GM21526 (cell line): ENCODE results near the gene SPTSSA.

Experiments used
- ATAC-seq: cut with Tn5 transposase; IDR thresholded peaks from one replicate; pipeline ENCODE4 v1.9.1; 2021; ENCODE audit warnings: moderate library complexity; ENCODE audit not compliant: unreplicated experiment, low FRiP score

SPTSSA gene

GRCh38 chr14:34472706-34473279 lies 10.8 kb upstream of the SPTSSA start:
- ATAC-seq: no peak

GRCh38 chr14:34470319-34470718 lies 8.3 kb upstream of the SPTSSA start:
- ATAC-seq: no peak

GRCh38 chr14:34466691-34467090 lies 4.7 kb upstream of the SPTSSA start:
- ATAC-seq: no peak

- ATAC-seq: no peak
These were observed 3.2 kb upstream of the SPTSSA start for GRCh38 chr14:34465069-34465859.

- no peak for ATAC-seq
These were observed 1.5 kb upstream of the SPTSSA start for GRCh38 chr14:34463598-34463961.

- peak; percentile 28 for ATAC-seq
These were observed 507 bp downstream of the SPTSSA start for GRCh38 chr14:34461334-34462131.

GRCh38 chr14:34460841-34461240 lies 1.2 kb downstream of the SPTSSA start:
- ATAC-seq: no peak

- no peak for ATAC-seq
These were observed 1.7 kb downstream of the SPTSSA start for GRCh38 chr14:34460295-34460694.

GRCh38 chr14:34457186-34457585 lies 4.9 kb downstream of the SPTSSA start:
- ATAC-seq: no peak

GRCh38 chr14:34453226-34453625 lies 8.8 kb downstream of the SPTSSA start:
- ATAC-seq: no peak

- ATAC-seq: no peak
These were observed 9.7 kb downstream of the SPTSSA start for GRCh38 chr14:34452258-34452822.

GRCh38 chr14:34450958-34451357 lies 11.1 kb downstream of the SPTSSA start:
- no peak for ATAC-seq

- ATAC-seq: no peak
These were observed 11.5 kb downstream of the SPTSSA start for GRCh38 chr14:34450542-34450915.

GRCh38 chr14:34449819-34450541 lies 12.1 kb downstream of the SPTSSA start:
- ATAC-seq: no peak

- ATAC-seq: no peak
These were observed 22.9 kb downstream of the SPTSSA start for GRCh38 chr14:34439090-34439489.

GRCh38 chr14:34438438-34438837 lies 23.6 kb downstream of the SPTSSA start:
- ATAC-seq: no peak

- no peak for ATAC-seq
These were observed 24.3 kb downstream of the SPTSSA start for GRCh38 chr14:34437729-34438080.

GRCh38 chr14:34436960-34437728 lies 24.9 kb downstream of the SPTSSA start:
- ATAC-seq: no peak

GRCh38 chr14:34436118-34436905 lies 25.7 kb downstream of the SPTSSA start:
- ATAC-seq: no peak
